DMS 273 treated with DMSO at 0.1 percent for 48 hours (cell line): ENCODE measurements around the gene PDGFB.

ENCODE experiments used
- DNase-seq: peaks from one replicate; lab custom pipeline; 2025; lab: John Stamatoyannopoulos, UW

PDGFB gene

GRCh38 chr22:39205344-39206021, 39.3 kb downstream of the PDGFB start:
- DNase-seq: no peak

GRCh38 chr22:39204216-39204615, 40.6 kb downstream of the PDGFB start:
- no peak for DNase-seq

GRCh38 chr22:39197578-39197977, 47.2 kb downstream of the PDGFB start:
- DNase-seq: no peak

GRCh38 chr22:39194098-39194497, 50.7 kb downstream of the PDGFB start:
- no peak for DNase-seq

GRCh38 chr22:39188809-39189208, 56.0 kb downstream of the PDGFB start:
- no peak for DNase-seq

- no peak for DNase-seq
These were observed 59.2 kb downstream of the PDGFB start for GRCh38 chr22:39185601-39186012.

GRCh38 chr22:39184586-39185577, 59.9 kb downstream of the PDGFB start:
- DNase-seq: no peak

GRCh38 chr22:39183991-39184585, 60.7 kb downstream of the PDGFB start:
- DNase-seq: peak; percentile 53

GRCh38 chr22:39182478-39183030, 62.2 kb downstream of the PDGFB start:
- DNase-seq: no peak

GRCh38 chr22:39181778-39182177, 63.0 kb downstream of the PDGFB start:
- no peak for DNase-seq

GRCh38 chr22:39181356-39181755, 63.4 kb downstream of the PDGFB start:
- no peak for DNase-seq

GRCh38 chr22:39179841-39180335, 64.9 kb downstream of the PDGFB start:
- DNase-seq: peak; percentile 24

GRCh38 chr22:39179401-39179827, 65.4 kb downstream of the PDGFB start:
- no peak for DNase-seq

GRCh38 chr22:39178206-39179111, 66.3 kb downstream of the PDGFB start:
- no peak for DNase-seq

GRCh38 chr22:39177791-39178190, 67.0 kb downstream of the PDGFB start:
- no peak for DNase-seq

- no peak for DNase-seq
These were observed 67.4 kb downstream of the PDGFB start for GRCh38 chr22:39177456-39177775.

- no peak for DNase-seq
These were observed 67.9 kb downstream of the PDGFB start for GRCh38 chr22:39176714-39177455.

- no peak for DNase-seq
These were observed 68.6 kb downstream of the PDGFB start for GRCh38 chr22:39176143-39176713.

- no peak for DNase-seq
These were observed 69.2 kb downstream of the PDGFB start for GRCh38 chr22:39175353-39176142.
